GM21786 (cell line): ENCODE data around the gene PRKN.
A peak's percentile ranks its signal among the peaks of the same experiment; 100 is the strongest.
"Not testable (repeated sequence)": the region's sequence is repeated elsewhere in the genome, so short reads cannot be mapped to it uniquely, and the experiment has no call there.

Experiments
- ATAC-seq: cut with Tn5 transposase; IDR thresholded peaks from one replicate; pipeline ENCODE4 v1.9.1; 2021; ENCODE audit not compliant: unreplicated experiment

The PRKN gene

GRCh38 chr6:161536224-161536630 lies 1191.3 kb downstream of the PRKN start:
- ATAC-seq, result no peak

DNA sequence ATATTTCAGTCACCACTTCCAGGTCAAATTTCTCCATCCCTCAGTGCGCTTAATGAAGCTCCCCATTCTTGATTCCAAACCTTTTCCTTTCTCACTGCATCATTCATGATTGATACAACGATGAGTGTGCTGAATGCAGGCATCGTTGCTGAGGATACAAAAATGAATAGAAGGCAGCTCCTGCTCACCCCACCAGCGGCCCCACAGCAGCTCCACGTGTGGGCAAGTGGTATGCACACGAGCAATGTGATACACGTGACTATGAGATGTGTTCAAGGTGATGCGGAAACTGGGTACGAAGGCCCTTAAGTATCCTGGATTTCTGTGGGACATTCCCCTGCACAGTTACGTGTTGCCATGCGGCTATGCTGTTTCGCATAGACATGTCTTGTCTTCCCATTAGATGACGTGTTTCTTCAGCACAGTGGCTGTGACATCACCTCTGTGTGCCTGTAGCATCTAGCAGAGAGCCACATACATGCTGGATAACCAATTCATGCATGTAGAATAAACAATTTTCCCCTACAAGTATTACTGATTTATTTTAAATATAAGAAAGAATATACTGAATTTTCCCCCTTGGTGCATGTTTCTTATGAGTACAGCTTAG lies 1193.2 kb downstream of the PRKN start:
- ATAC-seq, result no peak

DNA sequence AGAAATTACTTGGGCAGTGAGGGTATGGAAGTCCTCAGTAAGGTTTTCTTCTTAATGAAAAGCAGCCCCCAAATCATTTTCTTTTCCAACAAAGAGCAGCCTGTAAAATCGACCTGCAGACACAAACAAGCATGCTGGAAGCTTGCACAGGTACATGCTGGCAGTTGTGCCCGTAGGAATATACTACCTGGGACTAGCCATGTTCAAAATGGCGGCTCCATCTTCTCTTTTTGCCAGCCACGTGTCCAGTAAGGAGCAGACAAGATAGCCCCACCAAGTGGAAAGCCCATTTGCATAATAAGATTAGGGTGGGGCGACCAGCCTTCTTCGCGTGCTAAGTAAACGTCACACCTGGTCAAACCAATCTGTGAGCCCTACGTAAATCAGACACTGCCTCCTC lies 1194.3 kb downstream of the PRKN start:
- no peak for ATAC-seq

DNA sequence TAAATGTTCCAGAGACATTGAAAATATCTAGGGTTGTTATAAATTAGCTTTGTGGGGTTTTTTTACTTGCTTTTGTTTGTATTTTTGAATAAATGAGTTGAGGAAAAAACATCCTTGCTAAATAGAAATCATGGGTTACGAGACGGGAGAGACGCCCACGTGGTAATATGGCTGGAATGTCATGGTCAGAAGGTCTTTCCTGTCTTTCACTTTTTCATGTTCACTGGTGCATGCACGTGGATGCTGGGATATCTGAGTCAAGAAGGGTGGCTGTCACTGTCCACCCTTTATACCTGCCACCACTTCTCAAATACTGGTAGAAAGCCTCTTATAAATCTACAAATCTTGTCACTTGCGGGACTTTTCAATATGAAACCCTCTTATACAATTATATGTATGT lies 1195.0 kb downstream of the PRKN start:
- no peak for ATAC-seq

DNA sequence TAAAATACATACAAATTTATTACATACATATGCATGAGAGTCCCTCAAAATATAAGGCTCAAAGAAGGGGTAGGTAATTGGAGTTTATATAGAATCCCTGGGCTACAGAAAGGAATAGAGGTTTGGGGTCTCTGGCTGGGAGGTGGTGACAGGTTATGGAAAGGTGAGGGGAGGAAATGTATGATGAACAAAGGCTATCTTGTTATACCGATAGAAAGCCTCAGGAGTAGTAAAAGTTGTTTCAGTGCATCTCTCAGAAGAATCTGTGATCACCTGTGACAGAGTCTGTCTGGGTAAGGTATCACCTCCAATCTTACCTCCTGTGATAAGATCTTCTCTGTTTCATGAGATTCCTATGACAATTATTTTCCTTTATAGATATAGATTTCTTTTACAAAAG lies 1200.8 kb downstream of the PRKN start:
- no peak for ATAC-seq

DNA sequence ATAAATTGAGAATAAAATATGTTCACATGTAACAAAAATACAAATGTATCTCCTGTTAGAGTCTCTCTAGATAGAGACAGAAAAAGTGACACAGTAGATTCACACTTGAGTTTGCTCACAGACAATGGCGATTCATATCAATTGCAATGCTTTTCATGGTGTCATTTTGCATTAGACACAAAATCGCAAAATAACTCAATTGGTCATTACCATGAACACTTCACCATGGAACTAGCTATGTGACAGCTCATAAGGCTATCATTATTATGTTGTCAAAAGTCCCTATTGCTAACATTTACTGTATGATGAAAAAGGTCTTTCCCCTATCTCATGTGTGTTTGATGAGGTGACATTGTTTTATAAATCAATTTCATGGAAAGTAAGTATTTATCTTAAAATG lies 1204.2 kb downstream of the PRKN start:
- no peak for ATAC-seq

GRCh38 chr6:161522276-161522675 lies 1205.3 kb downstream of the PRKN start:
- no peak for ATAC-seq

DNA sequence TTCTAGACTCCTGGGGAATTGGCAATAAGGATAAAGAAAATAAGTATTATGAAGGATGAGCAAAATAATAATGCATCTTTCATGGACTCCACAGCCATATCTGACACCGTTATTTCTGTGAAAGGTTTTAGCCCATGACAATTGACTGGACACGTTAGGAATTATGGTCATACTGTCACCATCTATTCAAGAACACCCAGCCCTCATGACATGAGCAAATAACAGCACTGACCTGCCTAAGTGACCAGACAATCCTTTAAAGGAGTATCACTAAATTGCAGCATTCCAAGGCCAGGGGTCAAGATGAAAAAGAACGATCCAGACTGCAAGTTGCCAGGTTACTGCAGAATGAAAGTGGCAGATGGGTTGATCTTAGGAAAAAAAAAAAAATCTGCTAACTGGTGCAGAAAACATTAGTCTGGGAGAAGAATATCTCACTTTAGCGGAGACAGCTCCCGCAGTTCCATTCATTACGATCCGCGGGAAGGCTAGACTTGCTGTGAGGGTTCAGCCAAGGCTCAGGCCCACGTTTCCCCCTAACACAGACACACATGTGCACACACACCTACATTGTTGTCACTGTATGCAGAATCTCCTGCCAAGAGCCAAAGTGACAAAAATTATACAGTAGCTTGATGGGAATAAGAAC lies 1216.0 kb downstream of the PRKN start:
- ATAC-seq, result no peak

DNA sequence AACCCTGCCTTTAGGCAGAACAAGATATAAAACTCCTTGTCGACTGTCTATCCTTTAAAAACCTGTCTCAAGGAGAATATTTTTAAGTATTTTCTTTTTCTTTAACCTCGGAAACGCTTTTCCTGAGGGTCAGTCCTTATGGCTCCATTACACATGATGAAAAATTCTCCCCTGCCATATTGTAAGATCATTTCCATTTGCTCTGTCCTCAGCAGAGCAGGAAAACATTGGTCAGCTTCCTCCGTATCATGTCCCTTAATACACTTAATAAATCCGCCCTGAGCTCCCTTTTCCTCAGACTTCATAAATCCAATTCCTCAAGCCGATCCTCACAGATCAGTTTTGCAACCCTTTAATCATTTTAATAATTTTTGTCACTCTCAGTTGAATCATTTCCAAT lies 1219.2 kb downstream of the PRKN start:
- ATAC-seq, result no peak

DNA sequence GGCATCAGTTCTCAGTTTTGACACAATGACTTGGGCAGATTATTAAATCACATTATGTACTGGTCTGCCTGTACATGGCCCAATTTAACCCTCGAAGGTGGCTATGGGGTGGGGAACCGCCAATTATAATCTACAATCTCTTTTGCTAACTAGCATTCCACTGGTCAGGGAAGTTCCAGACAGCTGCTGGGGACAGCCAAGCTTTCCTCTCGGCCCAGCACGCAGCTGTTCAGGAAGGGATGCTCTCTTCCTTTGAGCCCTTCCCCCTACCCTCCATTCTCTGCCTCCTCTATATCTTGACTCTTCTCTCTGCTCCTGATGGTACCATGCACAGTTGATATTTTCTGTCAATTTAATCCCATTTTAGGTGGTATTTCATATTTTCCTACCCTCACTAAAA lies 1220.2 kb downstream of the PRKN start:
- ATAC-seq, result no peak

DNA sequence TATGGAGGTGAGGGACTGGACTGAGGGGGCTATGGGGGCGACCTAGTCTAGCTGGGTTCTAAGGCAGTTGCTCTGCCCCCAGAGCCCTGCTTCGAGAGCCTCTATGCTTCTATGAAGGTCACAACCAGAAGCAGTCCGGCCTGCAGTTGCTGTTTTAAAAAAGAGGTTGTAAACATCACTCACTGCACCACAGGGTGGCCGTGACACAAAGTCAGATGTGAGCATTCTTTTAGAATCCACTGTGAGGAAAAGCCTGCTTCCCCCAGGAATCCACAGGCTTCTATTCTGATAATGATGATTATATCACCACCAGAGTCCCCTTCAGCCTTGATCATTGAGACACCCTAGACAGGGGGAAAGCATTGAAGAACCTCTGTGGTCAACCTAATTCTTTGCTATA lies 1224.0 kb downstream of the PRKN start:
- no peak for ATAC-seq

DNA sequence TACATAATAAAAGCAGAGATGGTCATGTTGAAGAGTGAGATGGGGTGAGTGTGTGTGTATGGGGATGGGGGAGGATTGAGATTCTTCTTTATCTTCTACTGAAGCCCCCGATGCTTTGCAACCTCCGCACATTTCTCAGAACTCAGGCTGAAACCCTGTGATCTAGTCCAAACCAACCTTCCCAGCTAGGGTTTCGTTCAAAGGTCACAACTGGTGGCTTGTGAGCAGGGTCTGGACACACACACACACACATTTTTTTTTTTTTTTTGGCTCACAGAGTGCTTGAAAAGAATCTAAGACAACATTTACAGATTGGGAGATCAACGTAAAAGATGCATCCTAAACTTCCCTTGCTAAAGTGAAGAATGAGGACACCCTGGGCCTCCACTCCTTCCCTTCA lies 1228.7 kb downstream of the PRKN start:
- no peak for ATAC-seq

DNA sequence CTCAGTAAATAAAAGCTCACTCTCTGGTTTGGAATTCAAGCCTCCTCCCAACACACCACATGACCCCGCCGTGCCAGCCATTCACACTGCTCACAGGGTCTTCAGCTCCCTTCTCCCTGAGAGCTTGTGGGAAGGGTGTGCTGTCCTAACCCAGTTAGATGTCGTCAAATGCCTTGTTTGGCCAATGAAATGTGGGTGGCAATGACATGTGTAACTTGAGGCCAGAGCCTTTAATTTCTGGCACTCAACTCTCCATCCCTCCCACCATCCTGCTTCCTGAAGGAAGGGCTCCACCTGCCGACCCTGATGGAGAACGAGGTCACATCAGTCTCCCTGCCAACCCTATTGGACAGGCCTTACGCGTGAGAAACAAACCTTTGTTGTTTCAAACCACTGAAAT lies 1229.2 kb downstream of the PRKN start:
- peak; percentile 60 for ATAC-seq

- no peak for ATAC-seq
Observed at GRCh38 chr6:161496941-161497340, 1230.6 kb downstream of the PRKN start.

GRCh38 chr6:161496271-161496670 lies 1231.3 kb downstream of the PRKN start:
- not testable (repeated sequence) for ATAC-seq

- no peak for ATAC-seq
Observed at GRCh38 chr6:161494566-161494965, 1233.0 kb downstream of the PRKN start.

DNA sequence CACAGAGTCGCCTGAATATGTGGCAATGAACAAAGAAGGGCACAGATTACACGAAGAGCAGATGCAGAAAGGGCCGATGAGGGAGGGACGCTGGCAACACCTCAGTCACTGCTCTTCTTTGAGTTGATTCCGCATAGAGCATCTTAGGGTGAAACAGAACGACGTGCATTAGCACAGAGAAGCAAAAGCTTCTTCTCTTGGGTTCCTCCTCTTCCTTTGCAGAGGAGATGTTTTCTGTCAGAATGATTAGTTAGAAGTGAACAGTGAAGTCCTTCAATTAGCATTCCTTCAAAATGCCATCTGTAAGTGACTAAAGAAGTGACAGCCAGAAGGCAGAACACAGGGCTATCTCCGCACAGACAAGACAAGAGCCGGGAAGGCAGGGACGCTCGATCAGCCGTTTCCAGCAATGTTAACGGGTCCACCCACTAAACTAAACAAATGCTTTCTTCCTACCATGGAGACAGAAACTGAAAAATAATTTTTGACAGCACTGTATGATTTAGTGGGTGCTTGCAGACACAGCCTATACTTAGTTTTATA lies 1233.9 kb downstream of the PRKN start:
- no peak for ATAC-seq

GRCh38 chr6:161489626-161490306 lies 1237.8 kb downstream of the PRKN start:
- no peak for ATAC-seq

DNA sequence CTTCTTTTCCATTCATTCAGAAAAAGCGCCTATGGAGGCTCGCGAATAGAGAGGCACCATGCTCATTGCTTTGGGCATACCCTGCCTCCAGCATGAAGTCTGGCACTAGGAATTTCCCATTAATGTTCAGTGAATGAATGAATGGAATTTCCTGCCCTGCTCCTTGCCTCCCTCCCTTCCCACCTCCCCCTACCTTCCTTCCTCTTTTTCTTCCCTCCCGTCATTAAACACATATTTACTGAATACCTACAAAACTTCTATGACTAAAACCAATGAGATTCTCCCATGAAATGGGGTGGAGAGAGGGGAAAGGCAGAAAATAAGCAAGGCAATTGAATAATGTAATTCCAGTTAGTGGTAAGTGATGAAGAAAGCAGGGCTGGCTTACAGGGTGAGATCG lies 1239.9 kb downstream of the PRKN start:
- no peak for ATAC-seq

GRCh38 chr6:161487217-161487531 lies 1240.4 kb downstream of the PRKN start:
- ATAC-seq, result no peak

DNA sequence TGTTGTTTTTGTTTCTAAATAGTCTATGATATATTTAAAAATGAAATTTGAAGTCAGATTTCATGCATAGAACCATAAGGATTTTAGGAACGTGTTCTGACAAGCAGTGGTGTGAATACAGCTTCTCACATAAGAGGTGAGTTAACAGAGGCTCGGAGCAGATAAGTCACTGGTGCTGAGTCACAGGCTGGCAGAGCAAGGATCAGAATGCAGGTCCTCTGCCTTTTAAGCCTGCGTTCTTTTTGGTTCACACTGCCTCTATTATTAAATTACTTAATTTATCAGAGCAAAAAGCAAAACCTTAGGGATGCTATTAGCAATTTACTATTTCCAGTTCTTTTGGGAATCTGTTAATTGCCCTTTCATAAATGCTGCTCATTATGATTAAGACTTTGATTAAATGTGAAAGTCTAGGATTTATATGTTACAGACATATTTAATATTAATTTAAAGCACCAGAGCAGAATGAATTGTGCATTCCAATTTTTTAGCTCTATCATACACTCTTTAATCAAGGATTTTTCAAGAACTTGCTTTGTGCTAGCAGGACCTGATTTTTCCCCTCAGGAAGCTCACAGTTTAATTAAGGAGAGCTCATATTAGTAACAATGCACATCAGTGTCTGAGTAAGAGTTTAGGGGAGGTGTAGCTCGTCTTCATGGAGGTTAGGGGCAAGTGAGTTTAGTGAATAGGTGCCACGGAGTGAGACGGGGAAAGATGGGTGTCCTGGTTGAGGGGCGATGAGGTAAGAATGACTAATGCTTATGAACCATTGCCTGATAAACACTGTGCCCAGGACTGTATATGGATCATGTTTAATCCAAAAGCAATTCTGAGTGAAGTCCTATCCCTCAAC lies 1241.0 kb downstream of the PRKN start:
- ATAC-seq, result no peak

DNA sequence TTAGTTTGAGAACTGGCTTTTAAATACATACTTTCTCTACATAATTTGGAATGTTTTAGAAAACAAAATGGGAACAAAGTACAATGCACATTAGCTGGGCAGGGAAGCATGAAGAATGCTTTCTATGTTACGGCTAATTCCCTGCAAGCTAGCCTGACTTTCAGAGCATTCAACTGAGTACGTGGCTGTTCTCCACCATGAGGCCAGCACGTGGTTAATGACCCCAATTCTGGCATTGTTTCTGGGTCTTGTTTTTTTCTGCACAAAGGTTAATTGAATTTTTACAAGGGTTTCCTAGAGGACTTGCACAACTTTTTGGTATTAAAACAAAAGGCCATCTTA lies 1245.1 kb downstream of the PRKN start:
- no peak for ATAC-seq
